GM13977 (cell line): ENCODE measurements around the gene HLX.
A peak's percentile ranks its signal among the peaks of the same experiment; 100 is the strongest.

Source experiments
- DNase-seq: peaks from one replicate; pipeline ENCODE4 v3.0.0; 2012; ENCODE audit warnings: low spot score
- CTCF ChIP-seq: IDR thresholded peaks from 2 replicates; pipeline ENCODE4 v1.5.1; 2012; ENCODE audit warnings: mild to moderate bottlenecking, control low read depth; ENCODE audit not compliant: insufficient read depth; ENCODE audit errors: extremely low read depth, missing control alignments
- in situ Hi-C: fragments of 300-500 bp; cut with MboI; formaldehyde crosslinking; loops from one replicate; pipeline ENCODE4 v1.12.0; 2022; ENCODE audit warnings: low sequenced_read_pairs, low pct_unique_long_range_greater_than_20kb, mixed read lengths, inconsistent platforms; ENCODE audit not compliant: unreplicated experiment

HLX gene

GRCh38 chr1:220886470-220887201, 7.4 kb downstream of the HLX start:
- in situ Hi-C loops = no loop called here
- no peak for TF ChIP-seq CTCF

GRCh38 chr1:220887202-220887519, 7.9 kb downstream of the HLX start:
- TF ChIP-seq CTCF = no peak
- DNase-seq = peak; percentile 17
- in situ Hi-C loops = no loop called here

More at GRCh38 chr1:220886470-220887201, 7.4 kb downstream of the HLX start:
- DNase-seq = peak; percentile 14

- in situ Hi-C loops = no loop called here
- DNase-seq = peak; percentile 17
- no peak for TF ChIP-seq CTCF
These were observed 8.5 kb downstream of the HLX start for GRCh38 chr1:220887520-220888416.

- no peak for DNase-seq
- no peak for TF ChIP-seq CTCF
- in situ Hi-C loops = no loop called here
These were observed 9.3 kb downstream of the HLX start for GRCh38 chr1:220888417-220888986.

GRCh38 chr1:220889333-220889732, 10.1 kb downstream of the HLX start:
- DNase-seq = peak; percentile 19
- TF ChIP-seq CTCF = no peak
- in situ Hi-C loops = no loop called here

GRCh38 chr1:220889848-220890287, 10.6 kb downstream of the HLX start:
- TF ChIP-seq CTCF = no peak
- in situ Hi-C loops = no loop called here
- DNase-seq = no peak
